GM19099 (cell line): ENCODE results near the gene CERK.
A peak's percentile ranks its signal among the peaks of the same experiment; 100 is the strongest.

ENCODE experiments used
- POLR2A ChIP-seq: IDR thresholded peaks from 3 replicates; pipeline ENCODE4 v1.6.1; 2011; ENCODE audit warnings: low read depth; ENCODE audit not compliant: insufficient read length; ENCODE audit errors: extremely low read depth

CERK gene, protein sequence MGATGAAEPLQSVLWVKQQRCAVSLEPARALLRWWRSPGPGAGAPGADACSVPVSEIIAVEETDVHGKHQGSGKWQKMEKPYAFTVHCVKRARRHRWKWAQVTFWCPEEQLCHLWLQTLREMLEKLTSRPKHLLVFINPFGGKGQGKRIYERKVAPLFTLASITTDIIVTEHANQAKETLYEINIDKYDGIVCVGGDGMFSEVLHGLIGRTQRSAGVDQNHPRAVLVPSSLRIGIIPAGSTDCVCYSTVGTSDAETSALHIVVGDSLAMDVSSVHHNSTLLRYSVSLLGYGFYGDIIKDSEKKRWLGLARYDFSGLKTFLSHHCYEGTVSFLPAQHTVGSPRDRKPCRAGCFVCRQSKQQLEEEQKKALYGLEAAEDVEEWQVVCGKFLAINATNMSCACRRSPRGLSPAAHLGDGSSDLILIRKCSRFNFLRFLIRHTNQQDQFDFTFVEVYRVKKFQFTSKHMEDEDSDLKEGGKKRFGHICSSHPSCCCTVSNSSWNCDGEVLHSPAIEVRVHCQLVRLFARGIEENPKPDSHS

GRCh38 chr22:46737976-46738646 is at the start of gene CERK:
Gene CERK, minus strand, starts transcription at chr22:46738252. Its CDS starts 104 bp downstream, at chr22:46738148.
- TF ChIP-seq POLR2A, result peak; percentile 65

- no peak for TF ChIP-seq POLR2A
Measured at GRCh38 chr22:46783721-46784120, 45.7 kb upstream of the CERK start.

DNA sequence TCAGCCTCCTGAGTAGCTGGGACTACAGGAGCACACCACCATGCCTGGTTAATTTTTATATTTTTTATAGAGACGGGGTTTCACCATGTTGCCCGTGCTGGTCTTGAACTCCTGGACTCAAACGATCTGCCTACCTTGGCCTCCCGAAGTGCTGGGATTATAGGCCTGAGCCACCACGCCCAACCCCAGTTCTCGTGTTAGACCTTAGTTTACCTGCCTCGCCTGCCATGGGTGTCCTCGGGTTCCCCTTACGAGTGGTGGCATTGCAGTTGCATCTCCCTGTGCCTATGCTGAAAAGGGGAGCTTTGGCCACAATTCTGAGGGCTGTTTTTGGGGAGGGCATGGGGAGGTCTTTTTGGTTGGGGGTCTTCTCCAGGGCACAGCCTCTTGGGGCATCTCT is 43.2 kb upstream of the CERK start:
- TF ChIP-seq POLR2A, result no peak

GRCh38 chr22:46780453-46780852 is 42.4 kb upstream of the CERK start:
- TF ChIP-seq POLR2A, result no peak

GRCh38 chr22:46779651-46780050 is 41.6 kb upstream of the CERK start:
- no peak for TF ChIP-seq POLR2A

- TF ChIP-seq POLR2A, result no peak
Measured at GRCh38 chr22:46779023-46779422, 41.0 kb upstream of the CERK start.

DNA sequence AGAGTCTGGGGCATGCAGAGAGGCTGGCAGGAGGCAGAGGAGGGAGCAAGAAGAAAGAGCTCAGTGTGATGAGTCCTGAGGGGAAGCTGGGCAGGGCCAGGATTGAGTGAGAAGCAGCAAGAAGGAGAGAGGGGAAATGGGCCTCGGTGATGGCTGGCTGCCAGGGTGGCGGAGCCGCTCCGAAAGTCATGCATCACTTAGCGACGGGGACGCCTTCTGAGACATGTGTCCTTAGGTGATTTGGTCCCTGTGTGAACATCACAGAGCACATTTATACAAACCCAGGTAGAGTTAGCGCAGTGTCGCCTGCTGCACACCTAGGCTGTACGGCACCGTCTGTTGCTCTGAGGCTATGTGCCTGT is 39.5 kb upstream of the CERK start:
- TF ChIP-seq POLR2A, result no peak

- TF ChIP-seq POLR2A, result peak; percentile 18
Measured at GRCh38 chr22:46776876-46777608, 39.0 kb upstream of the CERK start.

- TF ChIP-seq POLR2A, result no peak
Measured at GRCh38 chr22:46775850-46776826, 38.1 kb upstream of the CERK start.

DNA sequence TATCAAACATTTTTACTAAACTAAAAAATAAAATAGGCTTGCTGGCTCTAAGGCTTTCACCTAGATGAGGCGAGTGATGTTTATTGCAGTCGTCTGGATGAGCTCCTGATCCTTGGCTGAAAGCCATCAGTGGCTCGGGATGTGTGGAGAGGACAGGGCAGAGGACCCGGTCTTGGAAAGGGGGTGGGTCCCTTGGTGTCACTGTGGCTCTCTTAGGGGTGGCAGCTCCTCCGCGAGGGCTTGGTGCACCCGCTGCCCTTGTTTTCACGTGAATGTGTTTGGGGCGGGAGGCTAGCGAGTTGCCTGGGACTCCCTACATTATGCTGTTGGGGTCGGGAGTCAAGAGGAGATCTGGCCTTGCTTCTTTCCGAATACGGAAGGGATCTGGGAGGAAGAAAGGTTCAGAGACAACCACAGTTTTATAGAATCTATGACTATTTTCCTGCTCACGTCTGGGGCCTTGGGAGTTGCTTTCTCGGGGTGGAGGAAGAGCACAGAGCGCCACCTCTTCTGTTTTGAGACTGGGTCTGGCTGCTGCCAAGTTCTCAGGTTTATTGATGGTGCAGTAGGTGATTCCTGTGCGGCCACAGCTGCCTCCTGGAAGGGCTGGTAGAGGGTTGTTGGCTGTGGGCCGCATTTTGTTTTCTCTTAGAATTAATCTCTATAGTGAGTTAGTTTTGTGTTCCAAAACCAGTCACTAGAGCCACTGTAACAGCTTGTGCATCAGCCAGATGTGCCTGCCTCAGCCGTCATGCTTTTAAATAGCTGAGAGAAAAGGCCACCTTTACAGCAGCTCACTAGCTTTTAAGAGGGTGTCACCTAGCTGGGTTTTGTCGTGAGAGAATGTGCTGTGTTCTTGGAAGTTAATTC is 37.2 kb upstream of the CERK start:
- TF ChIP-seq POLR2A, result no peak

DNA sequence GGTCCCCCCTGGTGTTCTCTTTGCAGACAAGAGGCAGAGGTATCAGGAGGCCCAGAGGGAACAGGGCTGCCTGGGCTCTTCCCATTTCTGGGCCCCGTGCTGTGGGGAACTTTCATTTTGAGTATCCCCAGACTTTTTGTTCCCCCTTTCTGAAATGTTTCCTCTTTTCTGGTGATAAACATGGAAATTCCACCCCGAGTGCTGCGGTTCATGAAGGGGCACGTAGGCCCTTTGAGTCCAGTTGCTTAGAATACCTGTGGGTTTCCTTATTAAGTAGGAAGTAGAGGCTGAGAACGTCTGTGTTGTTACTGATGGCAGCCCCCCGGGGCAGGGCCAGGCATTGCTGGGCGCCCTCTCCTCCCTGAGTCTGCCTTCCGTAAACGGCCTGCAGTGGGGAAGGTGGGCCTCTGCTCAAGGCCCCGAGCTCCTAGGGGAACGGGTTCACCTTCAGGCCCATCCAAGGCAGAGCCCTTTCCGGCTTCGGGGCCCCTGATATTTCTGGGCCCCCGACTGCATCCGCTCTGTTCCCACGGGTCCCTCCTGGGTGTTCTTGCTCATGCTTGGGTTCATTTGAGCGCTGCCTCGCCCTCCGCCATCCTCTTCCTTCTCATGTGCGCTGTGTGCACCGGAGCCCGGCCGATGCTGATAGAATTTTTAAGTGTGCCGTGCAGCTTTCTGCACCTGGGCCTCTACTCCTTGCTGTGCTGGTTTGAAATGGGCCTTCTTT is 36.4 kb upstream of the CERK start:
- TF ChIP-seq POLR2A, result peak; percentile 27

- TF ChIP-seq POLR2A, result no peak
Measured at GRCh38 chr22:46773076-46773475, 35.0 kb upstream of the CERK start.

DNA sequence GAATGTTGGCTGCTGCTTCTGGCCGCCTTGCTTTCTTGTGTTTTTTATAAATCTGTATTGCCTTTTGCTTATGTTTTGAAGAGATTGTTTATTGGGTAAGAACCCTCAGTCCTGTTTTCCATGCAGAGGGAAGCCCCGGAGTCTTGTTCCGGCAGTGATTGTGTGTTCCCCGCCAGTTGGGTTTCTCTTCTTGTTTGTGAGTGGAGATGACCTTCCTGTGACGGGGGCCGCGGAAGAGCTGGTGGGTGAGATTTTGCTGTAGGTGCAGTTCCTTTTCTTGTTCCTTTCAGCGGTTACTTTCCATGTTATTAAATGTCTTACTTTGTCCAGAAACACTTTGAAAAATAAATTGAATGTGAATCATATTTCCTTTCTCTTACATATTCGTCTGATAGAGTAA is 32.7 kb upstream of the CERK start:
- no peak for TF ChIP-seq POLR2A
